Heart left ventricle (tissue), 16 donors: ENCODE results near the gene ITIH5. TPM values are rescaled to one million over a fixed set of nuclear protein-coding genes. Genes with fewer than 3 reads are reported as not detected.
A peak's percentile ranks its signal among the peaks of the same experiment; 100 is the strongest.

ENCODE experiments used
- ATAC-seq, 4 donors: fragments of 200-7000 bp; cut with Tn5 transposase; one replicate each; pipeline ENCODE4 v1.9.1; 2020 to 2022; ENCODE audit warnings: moderate library complexity in 4 of 4, mild to moderate bottlenecking in 3 of 4, moderate number of reproducible peaks in 1 of 4
- DNase-seq, 5 donors: peaks; one replicate each; pipeline ENCODE4 v3.0.0-alpha.2; 2020
- H3K27ac ChIP-seq, 12 donors: fragments of 200-600 bp; sonication (generic) in 4 of 12; one replicate each; pipeline versions ENCODE4 v1.5.0 to v1.8.0; 2016 to 2022; ENCODE audit warnings: mild to moderate bottlenecking in 2 of 12
- H3K27me3 ChIP-seq, 9 donors: fragments of 200-600 bp; sonication (generic) in 2 of 9; one replicate each; pipeline versions ENCODE4 v1.5.1 to v1.8.0; 2016 to 2022; ENCODE audit warnings: mild to moderate bottlenecking in 3 of 9
- H3K36me3 ChIP-seq, 9 donors: fragments of 200-600 bp; sonication (generic) in 2 of 9; one replicate each; pipeline versions ENCODE4 v1.5.0 to v1.8.0; 2018 to 2022; ENCODE audit warnings: mild to moderate bottlenecking in 2 of 9
- H3K4me1 ChIP-seq, 12 donors: fragments of 200-600 bp; sonication (generic) in 4 of 12; one replicate each; pipeline versions ENCODE4 v1.5.0 to v1.8.0; 2016 to 2022; ENCODE audit warnings: mild to moderate bottlenecking in 3 of 12
- H3K4me3 ChIP-seq, 12 donors: fragments of 200-600 bp; sonication (generic) in 4 of 12; one replicate each; pipeline versions ENCODE4 v1.5.0 to v1.8.0; 2017 to 2022; ENCODE audit warnings: mild to moderate bottlenecking in 9 of 12, moderate library complexity in 4 of 12
- H3K9me3 ChIP-seq, 12 donors: fragments of 200-600 bp; sonication (generic) in 4 of 12; one replicate each; pipeline versions ENCODE4 v1.5.0 to v1.8.0; 2016 to 2022; ENCODE audit warnings: mild to moderate bottlenecking in 1 of 12
- CTCF ChIP-seq, 12 donors: fragments of 200-600 bp; sonication (generic) in 4 of 12; IDR thresholded peaks; one replicate each; pipeline versions ENCODE4 v1.5.0 to v1.8.0; 2018 to 2022; ENCODE audit warnings: antibody characterized with exemption in 12 of 12, mild to moderate bottlenecking in 5 of 12
- POLR2A ChIP-seq, 2 donors: fragments of 450-650 bp; IDR thresholded peaks; one replicate each; pipeline ENCODE4 v1.6.1; 2017; ENCODE audit warnings: antibody characterized with exemption in 2 of 2, mild to moderate bottlenecking in 2 of 2, moderate library complexity in 2 of 2
- WGBS, 4 donors: extraction: QIAGEN DNeasy Blood & Tissue Kit in 2 of 4; methylation state at CpG; one replicate each; pipeline versions ENCODE4 v1.1.5 to v1.1.7; 2013 to 2018; 5-methylcytosine and 5-hydroxymethylcytosine counted together
- intact Hi-C, 10 donors: fragments of 100-400 bp; cut with DNase I; formaldehyde crosslinking; loops; one replicate each; pipeline versions ENCODE4 v1.11.1 to v1.14.2; 2022
- polyA plus RNA-seq, 2 donors: library from polyadenylated mRNA; stranded (reverse); fragments of 200-250 nt; gene quantifications; one replicate each; pipeline ENCODE4 v1.2.3, GENCODE V29; 2013
- total RNA-seq, 9 donors: library from RNA; depleted of rRNA in 2 of 9; stranded (reverse); fragments of >200 nt in 2 of 9; fragmentation: NEBNext Ultra II Directional in 3 of 9; extraction: Animal tissue kit (Norgen Biotek cat#: 25700) in 3 of 9; gene quantifications; one replicate each; pipeline versions ENCODE4 v1.1.0 to v1.2.4, GENCODE V29; 2016 to 2023
- donor health status: ischemic (EF 13 %, LVEDD 7.1; RV severe dilation, severe dysfunction).
- donor health status: healthy with polysubstance abuse.
- donor health status: DM: no; HTN: yes; CAD: no.
- donor health status: DM: no; HTN: no; CAD: no.
- donor health status: ischemic (EF 25% LVEDD 6.9; RV normal size, moderate dysfunction).
- donor health status: ischemic (EF 25% LVEDD 5.7; RV mildly dilated, moderate dysfunction).
- donor health status: healthy.
- donor health status: DM: yes; HTN: yes; CAD: no.
- donor health status: ischemic (EF 35%, LVEDD 5.7; RV mildly dilated, moderate dysfunction).
- donor health status: nonischemic (EF 11% LVEDD 7.7; RV severe dilation, severe dysfunction).
- donor health status: DM: yes; HTN: yes; CAD: no.
- donor health status: PGD.
- donor health status: ischemic (EF 29% LVEDD 5.4; RV normal size, mild dysfunction).
- donor health status: nonischemic (EF 23%, LVEDD 6.1; RV moderate dilation, normal function).

Gene ITIH5
- total and polyA plus RNA-seq, 11 donors, result 2.7 to 20.4 (median 7.1) TPM

GRCh38 chr10:7622969-7623368 is 43.8 kb downstream of the ITIH5 start:
- Histone ChIP-seq H3K27me3 (no peaks in the 10 kb centered on the region), H3K36me3 (peaks cover 0 to 4% (median 0%) of the 10 kb centered on the region in 9 donors), H3K27ac (no peak overlapping the region), H3K4me1 (peaks cover 0 to 17% (median 5%) of the 10 kb centered on the region in 12 donors), H3K9me3 (no peaks in the 10 kb centered on the region), H3K4me3 (no peak overlapping the region)
- DNase-seq (no peak), ATAC-seq (peak in 2 of 4 donors; percentile 42 to 77)
- 23 to 45% (median 32%) methylated on average over 6 of the region's 6 CpGs for WGBS, 4 donors
- intact Hi-C loops, result loop anchor here in 7 of 10 donors (2.0 to 5.0 kb wide), 2 partner anchors 92 to 96 kb away; no protein-coding TSS in a partner anchor
- TF ChIP-seq CTCF (IDR thresholded peaks at IDR 0.05) (peak in 10 of 12 donors; percentile 13 to 60 (median 42)), POLR2A (IDR thresholded peaks at IDR 0.05) (no peak)

GRCh38 chr10:7618461-7618860 is 48.3 kb downstream of the ITIH5 start:
- intact Hi-C loops, result loop anchor here in 1 of 10 donors (10.0 kb wide), 1 partner anchor 84 kb away; no protein-coding TSS in a partner anchor
- H3K27ac ChIP-seq, result no peak overlapping the region
- no peaks in the 10 kb centered on the region for H3K9me3 ChIP-seq
- 30 to 46% (median 35%) methylated on average over 2 of the region's 2 CpGs for WGBS, 4 donors
- TF ChIP-seq POLR2A (IDR thresholded peaks at IDR 0.05), result no peak
- TF ChIP-seq CTCF (IDR thresholded peaks at IDR 0.05), result no peak
- H3K27me3 ChIP-seq, result no peaks in the 10 kb centered on the region
- H3K4me1 ChIP-seq, result peaks cover 0 to 19% (median 4%) of the 10 kb centered on the region in 12 donors
- peaks cover 0 to 16% (median 0%) of the 10 kb centered on the region in 9 donors for H3K36me3 ChIP-seq
- ATAC-seq (no peak), DNase-seq (no peak)
- no peak overlapping the region for H3K4me3 ChIP-seq

GRCh38 chr10:7611909-7612308 is 54.9 kb downstream of the ITIH5 start:
- Histone ChIP-seq H3K27me3 (no peaks in the 10 kb centered on the region), H3K4me3 (no peak overlapping the region), H3K9me3 (no peaks in the 10 kb centered on the region), H3K4me1 (peaks cover 0 to 20% (median 0%) of the 10 kb centered on the region in 12 donors), H3K27ac (no peak overlapping the region), H3K36me3 (peaks cover 0 to 16% (median 0%) of the 10 kb centered on the region in 9 donors)
- no peak for ATAC-seq
- intact Hi-C loops, result loop anchor here in 1 of 10 donors (10.0 kb wide), 1 partner anchor 77 kb away; no protein-coding TSS in a partner anchor
- DNase-seq, result no peak
- 95 to 97% (median 95%) methylated on average over 3 of the region's 3 CpGs for WGBS, 4 donors
- no peak for TF ChIP-seq POLR2A (IDR thresholded peaks at IDR 0.05)
- no peak for TF ChIP-seq CTCF (IDR thresholded peaks at IDR 0.05)

GRCh38 chr10:7610651-7611389 is 55.9 kb downstream of the ITIH5 start:
- Histone ChIP-seq H3K27ac (peak overlapping the region in 3 of 12 donors; percentile 14 to 41 (median 14)), H3K4me3 (no peak overlapping the region), H3K36me3 (peaks cover 0 to 7% (median 0%) of the 10 kb centered on the region in 9 donors), H3K27me3 (no peaks in the 10 kb centered on the region), H3K4me1 (peaks cover 0 to 20% (median 0%) of the 10 kb centered on the region in 12 donors), H3K9me3 (no peaks in the 10 kb centered on the region)
- intact Hi-C loops, result loop anchor here in 1 of 10 donors (10.0 kb wide), 1 partner anchor 76 kb away; no protein-coding TSS in a partner anchor
- WGBS, 4 donors, result 67 to 76% (median 72%) methylated on average over 7 of the region's 7 CpGs
- peak in 3 of 4 donors; percentile 30 to 76 (median 72) for ATAC-seq
- DNase-seq, result peak in 1 of 5 donors; percentile 45
- TF ChIP-seq CTCF (IDR thresholded peaks at IDR 0.05) (no peak), POLR2A (IDR thresholded peaks at IDR 0.05) (no peak)
